HUES48 (cell line): Measurements from ENCODE around the gene LRBA.
"Not testable (repeated sequence)": the region's sequence is repeated elsewhere in the genome, so short reads cannot be mapped to it uniquely, and the experiment has no call there.

Source experiments
- H3K27ac ChIP-seq: one replicate; pipeline ENCODE4 v1.7.0; 2013; ENCODE audit warnings: low read depth, low read length, inconsistent platforms
- H3K27me3 ChIP-seq: 2 replicates; pipeline ENCODE4 v1.6.1; 2013; ENCODE audit warnings: mild to moderate bottlenecking, low read length; ENCODE audit not compliant: control insufficient read depth, insufficient read depth
- H3K36me3 ChIP-seq: 2 replicates; pipeline ENCODE4 v1.6.1; 2013; ENCODE audit warnings: low read length; ENCODE audit not compliant: control insufficient read depth, insufficient read depth
- H3K4me1 ChIP-seq: 2 replicates; pipeline ENCODE4 v1.6.1; 2013; ENCODE audit warnings: mild to moderate bottlenecking, low read length; ENCODE audit not compliant: control insufficient read depth, insufficient read depth
- H3K4me3 ChIP-seq: 2 replicates; pipeline ENCODE4 v1.5.1; 2013; ENCODE audit warnings: mild to moderate bottlenecking, low read depth, low read length
- H3K9ac ChIP-seq: 2 replicates; pipeline ENCODE4 v1.6.1; 2013; ENCODE audit warnings: mild to moderate bottlenecking, low read depth, low read length, moderate library complexity
- H3K9me3 ChIP-seq: 2 replicates; pipeline ENCODE4 v1.6.1; 2013; ENCODE audit warnings: low read length; ENCODE audit not compliant: control insufficient read depth, insufficient read depth

LRBA gene

GRCh38 chr4:150957095-150957494 lies 58.0 kb downstream of the LRBA start:
- H3K27ac ChIP-seq, H3K4me1 ChIP-seq, H3K36me3 ChIP-seq, H3K9ac ChIP-seq, H3K4me3 ChIP-seq, H3K27me3 ChIP-seq: not testable (repeated sequence)
- H3K9me3 ChIP-seq = peaks cover 45% of the 10 kb centered on the region

GRCh38 chr4:150953916-150954315 lies 61.2 kb downstream of the LRBA start:
- peaks cover 37% of the 10 kb centered on the region for H3K9me3 ChIP-seq
- H3K4me1 ChIP-seq, H3K9ac ChIP-seq, H3K4me3 ChIP-seq, H3K36me3 ChIP-seq, H3K27ac ChIP-seq, H3K27me3 ChIP-seq: not testable (repeated sequence)

GRCh38 chr4:150952167-150952845 lies 62.8 kb downstream of the LRBA start:
- Histone ChIP-seq H3K27me3 (no peaks in the 10 kb centered on the region), H3K4me1 (no peaks in the 10 kb centered on the region), H3K9ac (no peak overlapping the region), H3K9me3 (peaks cover 21% of the 10 kb centered on the region), H3K27ac (no peak overlapping the region), H3K4me3 (no peak overlapping the region), H3K36me3 (no peaks in the 10 kb centered on the region; the same call in 1 of the 2 replicates)

GRCh38 chr4:150950657-150951288 lies 64.3 kb downstream of the LRBA start:
- Histone ChIP-seq H3K4me1 (0 out of 2 replicates have a peak, but pooled peaks cover 2% of the 10 kb centered on the region), H3K36me3 (no peaks in the 10 kb centered on the region; the same call in 1 of the 2 replicates), H3K9ac (no peak overlapping the region), H3K4me3 (no peak overlapping the region), H3K9me3 (peaks cover 7% of the 10 kb centered on the region; the same call in 1 of the 2 replicates), H3K27me3 (no peaks in the 10 kb centered on the region), H3K27ac (no peak overlapping the region)

- no peak overlapping the region for H3K27ac ChIP-seq
- H3K9me3 ChIP-seq = peaks cover 2% of the 10 kb centered on the region; the same call in 1 of the 2 replicates
- H3K9ac ChIP-seq = no peak overlapping the region
- H3K4me1 ChIP-seq = 0 out of 2 replicates have a peak, but pooled peaks cover 2% of the 10 kb centered on the region
- no peaks in the 10 kb centered on the region for H3K27me3 ChIP-seq
- no peak overlapping the region for H3K4me3 ChIP-seq
- no peaks in the 10 kb centered on the region; the same call in 1 of the 2 replicates for H3K36me3 ChIP-seq
Observed at GRCh38 chr4:150949943-150950342, 65.1 kb downstream of the LRBA start.

GRCh38 chr4:150949342-150949741 lies 65.7 kb downstream of the LRBA start:
- H3K4me3 ChIP-seq = no peak overlapping the region
- H3K27ac ChIP-seq = no peak overlapping the region
- no peaks in the 10 kb centered on the region for H3K9me3 ChIP-seq

GRCh38 chr4:150948710-150949109 lies 66.4 kb downstream of the LRBA start:
- Histone ChIP-seq H3K27me3 (no peaks in the 10 kb centered on the region), H3K9me3 (no peaks in the 10 kb centered on the region), H3K4me3 (no peak overlapping the region), H3K36me3 (no peaks in the 10 kb centered on the region; the same call in 1 of the 2 replicates), H3K27ac (no peak overlapping the region), H3K9ac (no peak overlapping the region), H3K4me1 (0 out of 2 replicates have a peak, but pooled peaks cover 2% of the 10 kb centered on the region)

More at GRCh38 chr4:150949342-150949741, 65.7 kb downstream of the LRBA start:
- H3K4me1 ChIP-seq = 0 out of 2 replicates have a peak, but pooled peaks cover 2% of the 10 kb centered on the region
- H3K9ac ChIP-seq = no peak overlapping the region
- no peaks in the 10 kb centered on the region for H3K27me3 ChIP-seq
- H3K36me3 ChIP-seq = no peaks in the 10 kb centered on the region; the same call in 1 of the 2 replicates

- no peak overlapping the region for H3K9ac ChIP-seq
- 0 out of 2 replicates have a peak, but pooled peaks cover 2% of the 10 kb centered on the region for H3K4me1 ChIP-seq
- H3K27me3 ChIP-seq = no peaks in the 10 kb centered on the region
- no peaks in the 10 kb centered on the region; the same call in 1 of the 2 replicates for H3K36me3 ChIP-seq
- no peaks in the 10 kb centered on the region for H3K9me3 ChIP-seq
- H3K27ac ChIP-seq = no peak overlapping the region
- H3K4me3 ChIP-seq = no peak overlapping the region
Observed at GRCh38 chr4:150948074-150948473, 67.0 kb downstream of the LRBA start.

GRCh38 chr4:150944660-150945059 lies 70.4 kb downstream of the LRBA start:
- H3K4me1 ChIP-seq = 0 out of 2 replicates have a peak, but pooled peaks cover 2% of the 10 kb centered on the region
- H3K27me3 ChIP-seq = no peaks in the 10 kb centered on the region
- H3K9ac ChIP-seq = no peak overlapping the region
- no peak overlapping the region for H3K4me3 ChIP-seq
- no peaks in the 10 kb centered on the region for H3K9me3 ChIP-seq
- H3K36me3 ChIP-seq = no peaks in the 10 kb centered on the region
- no peak overlapping the region for H3K27ac ChIP-seq

GRCh38 chr4:150943818-150944217 lies 71.3 kb downstream of the LRBA start:
- peaks cover 7% of the 10 kb centered on the region; the same call in 1 of the 2 replicates for H3K4me1 ChIP-seq
- no peak overlapping the region for H3K4me3 ChIP-seq
- no peak overlapping the region for H3K27ac ChIP-seq
- H3K36me3 ChIP-seq = no peaks in the 10 kb centered on the region
- H3K9ac ChIP-seq = no peak overlapping the region
- H3K9me3 ChIP-seq = no peaks in the 10 kb centered on the region
- no peaks in the 10 kb centered on the region for H3K27me3 ChIP-seq

GRCh38 chr4:150943126-150943525 lies 72.0 kb downstream of the LRBA start:
- H3K4me1 ChIP-seq = peaks cover 13% of the 10 kb centered on the region
- no peak overlapping the region for H3K27ac ChIP-seq
- no peaks in the 10 kb centered on the region for H3K27me3 ChIP-seq
- H3K36me3 ChIP-seq = no peaks in the 10 kb centered on the region
- H3K9me3 ChIP-seq = no peaks in the 10 kb centered on the region
- H3K9ac ChIP-seq = no peak overlapping the region
- H3K4me3 ChIP-seq = no peak overlapping the region
